ENCODE measurements around the gene ANKRD42.
"Not testable (repeated sequence)": the region's sequence is repeated elsewhere in the genome, so short reads cannot be mapped to it uniquely, and the experiment has no call there.

Gene ANKRD42

DNA sequence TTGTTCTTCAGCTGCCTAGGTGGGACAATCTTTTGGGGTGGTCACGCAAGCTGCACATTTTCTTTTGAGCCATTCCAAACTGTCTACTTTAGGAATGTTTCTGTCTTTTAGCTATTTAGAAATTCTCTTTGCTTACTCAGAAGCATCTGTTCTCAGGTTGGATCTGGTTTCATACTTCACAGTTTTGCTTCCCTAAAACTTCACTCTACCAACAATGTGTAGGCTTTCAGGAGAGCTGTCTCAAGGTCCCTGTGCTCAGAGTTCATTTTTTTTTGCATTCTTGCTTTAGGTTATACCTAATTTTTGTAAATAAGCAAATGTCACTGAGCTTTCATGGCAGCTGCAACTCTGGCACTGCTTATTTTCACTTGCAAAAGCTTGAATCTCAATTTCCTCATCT is 55.9 kb downstream of the ANKRD42 start:
- DNase-seq: no peak

DNA sequence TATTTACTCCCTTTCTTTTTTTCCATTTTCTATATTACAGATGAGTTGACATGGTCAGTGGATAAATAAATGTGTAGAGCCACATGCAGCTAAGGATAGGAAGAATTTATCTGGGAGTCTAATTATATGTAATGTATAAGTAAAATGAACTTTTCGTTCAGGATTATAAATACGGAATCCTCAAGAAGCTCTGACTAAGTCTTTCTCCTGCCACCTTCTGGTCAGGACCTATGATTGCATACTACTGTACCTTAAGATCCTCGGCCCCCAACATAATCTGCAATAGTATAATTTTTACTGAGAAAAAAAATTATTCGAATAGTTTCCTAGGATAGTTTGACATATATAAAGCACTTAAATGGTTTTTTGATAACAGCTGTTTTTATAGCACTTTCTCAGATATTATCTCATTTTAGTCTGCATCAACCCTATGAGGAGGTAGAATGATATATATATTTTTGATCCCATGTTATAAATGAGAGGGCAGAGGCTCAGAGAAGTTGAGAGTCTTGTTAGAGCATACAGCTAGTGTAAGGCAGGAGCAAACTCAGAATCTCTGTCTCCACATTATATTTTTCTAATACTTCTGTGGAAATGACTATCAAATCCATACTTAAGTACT is 56.6 kb downstream of the ANKRD42 start:
- peak; percentile 29 for DNase-seq

DNA sequence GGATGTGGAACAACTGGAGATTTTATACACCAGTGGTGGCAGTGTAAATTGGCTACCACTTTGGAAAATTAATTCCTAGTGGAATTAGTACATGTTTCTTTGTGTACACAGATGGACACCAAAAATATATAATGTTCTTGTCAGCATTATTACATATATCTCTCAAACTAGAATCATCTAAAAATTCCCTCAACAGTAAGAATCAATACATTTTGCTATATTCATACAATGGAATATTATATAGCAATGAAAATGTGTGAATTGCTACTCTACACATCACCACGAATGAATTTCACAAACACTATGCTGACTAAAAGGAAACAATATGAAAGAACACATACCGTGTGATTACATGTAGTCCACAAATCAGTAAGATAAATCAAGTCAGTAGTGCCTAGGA is 58.8 kb downstream of the ANKRD42 start:
- DNase-seq: no peak

DNA sequence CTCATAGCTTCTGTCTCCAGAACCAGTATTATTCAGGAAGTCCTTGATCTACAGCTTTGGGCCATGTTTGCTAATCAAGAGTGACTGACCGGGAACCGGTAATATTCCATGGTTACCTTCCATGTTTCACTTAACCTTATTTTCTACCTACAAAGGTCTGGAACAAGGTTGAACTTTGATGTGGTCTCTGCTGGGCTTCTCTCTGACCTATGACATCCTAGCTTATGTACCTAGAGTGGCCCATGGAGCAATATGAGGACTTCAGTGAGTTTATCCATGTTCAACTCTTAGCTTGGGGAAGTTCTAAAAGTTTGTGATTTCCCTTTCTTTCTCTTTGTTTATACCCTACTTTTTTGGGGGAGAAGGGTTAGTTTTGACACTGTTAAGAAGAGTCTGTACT is 59.4 kb downstream of the ANKRD42 start:
- DNase-seq: no peak

DNA sequence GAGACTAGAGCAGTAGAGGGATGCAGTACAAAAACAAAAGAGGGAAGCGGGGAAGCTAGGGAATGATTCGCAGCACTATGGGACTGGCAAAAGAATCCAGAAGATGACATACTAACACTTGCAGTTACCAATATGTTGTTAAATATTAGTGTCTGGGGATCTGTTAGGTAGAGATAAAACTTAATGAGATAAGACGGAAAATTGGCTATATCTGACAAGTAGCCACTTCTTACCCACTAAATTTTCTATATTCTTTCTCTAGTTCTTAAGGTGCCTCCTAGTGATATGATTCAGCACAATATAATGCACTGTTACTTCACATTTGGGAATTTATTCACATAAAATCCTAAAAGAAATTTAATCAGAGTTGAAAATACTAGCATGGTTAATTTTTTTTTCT is 61.9 kb downstream of the ANKRD42 start:
- DNase-seq: no peak

DNA sequence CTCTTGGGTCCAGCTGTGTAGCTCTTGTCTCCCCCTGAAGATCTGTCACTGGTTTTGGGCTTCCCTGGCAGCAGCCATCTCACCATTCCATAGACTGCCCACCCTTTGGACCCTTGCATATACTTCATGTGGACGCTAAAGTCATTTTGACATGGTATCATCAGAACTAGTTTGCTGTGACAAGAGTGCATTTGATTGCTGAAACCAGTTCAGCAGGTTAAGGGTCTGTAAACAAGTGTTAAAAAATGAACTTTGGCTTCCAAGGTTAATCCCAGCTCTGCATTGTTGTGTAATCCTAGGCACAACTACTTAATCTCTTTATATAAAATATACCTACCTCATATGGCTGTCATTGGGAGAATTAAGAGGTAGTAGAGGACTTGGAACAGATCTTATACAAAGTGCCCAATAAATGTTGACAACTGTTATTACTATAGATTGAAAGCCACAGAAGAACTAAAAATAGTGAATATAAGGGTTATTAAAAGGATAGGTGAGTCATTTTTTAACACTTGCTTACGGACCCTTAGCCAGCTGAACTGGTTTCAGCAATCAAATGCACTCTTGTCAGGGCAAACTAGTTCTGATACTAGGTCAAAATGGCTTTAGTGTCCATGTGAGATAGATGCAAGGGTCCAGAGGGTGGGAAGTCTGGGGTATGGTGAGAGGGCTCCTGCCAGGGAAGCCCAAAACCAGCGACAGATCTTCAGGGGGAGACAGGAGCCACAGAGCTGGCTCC is 63.3 kb downstream of the ANKRD42 start:
- no peak for DNase-seq

DNA sequence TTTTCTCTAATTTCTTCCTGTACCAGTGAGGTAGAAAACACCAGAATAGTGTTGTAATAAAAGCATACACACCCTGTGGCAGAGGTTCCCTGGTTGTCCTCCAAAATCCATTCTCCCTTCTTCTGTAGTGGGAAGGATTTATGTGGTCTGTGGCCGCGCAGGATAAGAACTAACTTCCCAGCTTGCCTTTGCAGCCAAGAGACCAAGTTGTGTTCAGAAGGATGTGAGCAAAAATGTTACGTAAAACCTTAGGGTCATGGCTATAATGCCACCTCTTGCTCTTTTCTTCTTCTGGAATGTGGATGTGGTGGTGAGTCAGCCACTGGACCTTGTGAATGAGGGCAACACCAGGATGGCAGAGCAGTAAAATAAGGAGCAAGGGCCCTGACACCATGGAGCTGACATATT is 64.3 kb downstream of the ANKRD42 start:
- DNase-seq: no peak

DNA sequence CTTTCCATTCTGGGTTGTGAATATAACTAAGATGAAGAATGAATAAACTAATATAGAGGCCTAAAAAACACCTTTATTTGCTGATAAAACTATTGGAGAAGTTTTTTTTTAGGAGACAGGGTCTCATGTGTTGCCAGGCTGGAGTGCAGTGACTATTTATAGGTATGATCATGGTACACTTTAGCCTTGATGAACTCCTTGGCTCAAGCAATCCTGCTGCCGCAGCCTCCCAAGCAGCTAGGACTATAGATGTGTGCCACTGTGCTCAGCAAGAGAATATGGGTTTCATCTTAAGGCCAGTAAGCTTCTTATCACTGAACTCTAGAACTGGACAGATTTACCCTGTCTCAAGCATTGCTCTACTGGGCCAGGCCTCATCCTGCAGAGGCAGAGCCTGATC is 66.0 kb downstream of the ANKRD42 start:
- DNase-seq: no peak

DNA sequence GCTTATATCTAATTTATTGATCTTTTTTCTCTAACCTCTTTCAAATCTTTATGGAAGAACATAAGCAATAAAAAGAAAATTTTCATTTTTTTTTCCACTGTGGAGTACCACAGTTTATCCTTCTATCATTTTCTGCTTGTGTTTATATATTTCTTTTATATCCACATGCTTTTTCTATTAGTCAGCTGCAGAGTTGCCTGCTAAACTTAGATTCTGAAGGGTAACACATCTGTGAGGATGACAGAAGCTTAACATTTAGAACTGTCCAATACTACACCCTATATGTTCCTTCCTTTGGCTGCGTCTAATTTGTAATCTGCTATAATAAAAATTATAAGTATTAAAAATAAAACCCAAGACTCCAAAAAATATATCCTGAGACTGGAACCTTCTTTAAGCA is 71.8 kb downstream of the ANKRD42 start:
- DNase-seq: no peak

DNA sequence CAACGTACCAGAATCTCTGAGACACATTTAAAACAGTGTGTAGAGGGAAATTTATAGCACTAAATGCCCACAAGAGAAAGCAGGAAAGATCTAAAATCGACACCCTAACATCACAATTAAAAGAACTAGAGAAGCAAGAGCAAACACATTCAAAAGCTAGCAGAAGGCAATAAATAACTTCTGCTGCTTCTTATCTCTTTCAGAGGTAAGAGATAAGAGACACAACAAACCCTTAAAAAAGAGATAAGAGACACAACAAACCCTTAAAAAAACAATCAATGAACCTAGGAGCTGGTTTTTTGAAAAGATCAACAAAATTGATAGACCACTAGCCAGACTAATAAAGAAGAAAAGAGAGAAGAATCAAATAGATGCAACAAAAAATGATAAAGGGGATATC is 75.6 kb downstream of the ANKRD42 start:
- DNase-seq: not testable (repeated sequence)

DNA sequence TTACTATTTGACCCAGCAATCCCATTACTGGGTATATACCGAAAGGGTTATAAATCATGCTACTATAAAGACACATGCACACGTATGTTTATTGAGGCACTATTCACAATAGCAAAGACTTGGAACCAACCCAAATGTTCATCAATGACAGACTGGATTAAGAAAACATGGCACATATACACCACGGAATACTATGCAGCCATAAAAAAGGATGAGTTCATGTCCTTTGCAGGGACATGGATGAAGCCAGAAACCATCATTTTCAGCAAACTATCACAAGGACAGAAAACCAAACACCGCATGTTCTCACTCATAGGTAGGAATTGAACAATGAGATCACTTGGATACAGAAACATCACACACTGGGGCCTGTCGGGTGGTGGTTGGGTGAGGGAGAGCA is 78.2 kb downstream of the ANKRD42 start:
- DNase-seq: not testable (repeated sequence)

DNA sequence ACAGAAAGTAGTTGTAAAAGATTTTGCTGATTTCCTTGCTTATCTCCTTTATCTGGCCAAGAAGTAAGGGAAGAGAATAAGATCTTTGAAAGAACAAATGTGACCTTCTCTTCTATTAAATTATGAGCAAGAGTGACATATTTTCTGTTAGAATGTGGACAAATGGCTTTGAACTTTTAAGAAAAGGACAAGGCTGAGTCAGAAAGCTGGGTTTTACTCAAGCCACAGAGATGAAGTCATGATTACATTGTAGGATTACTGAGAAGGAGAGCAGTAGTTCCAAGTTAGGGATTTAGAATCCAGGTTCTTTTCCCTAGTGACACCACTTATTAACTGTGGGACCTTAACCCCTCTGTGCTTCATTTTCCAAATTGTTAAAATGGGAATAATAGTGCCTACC is 79.1 kb downstream of the ANKRD42 start:
- no peak for DNase-seq

DNA sequence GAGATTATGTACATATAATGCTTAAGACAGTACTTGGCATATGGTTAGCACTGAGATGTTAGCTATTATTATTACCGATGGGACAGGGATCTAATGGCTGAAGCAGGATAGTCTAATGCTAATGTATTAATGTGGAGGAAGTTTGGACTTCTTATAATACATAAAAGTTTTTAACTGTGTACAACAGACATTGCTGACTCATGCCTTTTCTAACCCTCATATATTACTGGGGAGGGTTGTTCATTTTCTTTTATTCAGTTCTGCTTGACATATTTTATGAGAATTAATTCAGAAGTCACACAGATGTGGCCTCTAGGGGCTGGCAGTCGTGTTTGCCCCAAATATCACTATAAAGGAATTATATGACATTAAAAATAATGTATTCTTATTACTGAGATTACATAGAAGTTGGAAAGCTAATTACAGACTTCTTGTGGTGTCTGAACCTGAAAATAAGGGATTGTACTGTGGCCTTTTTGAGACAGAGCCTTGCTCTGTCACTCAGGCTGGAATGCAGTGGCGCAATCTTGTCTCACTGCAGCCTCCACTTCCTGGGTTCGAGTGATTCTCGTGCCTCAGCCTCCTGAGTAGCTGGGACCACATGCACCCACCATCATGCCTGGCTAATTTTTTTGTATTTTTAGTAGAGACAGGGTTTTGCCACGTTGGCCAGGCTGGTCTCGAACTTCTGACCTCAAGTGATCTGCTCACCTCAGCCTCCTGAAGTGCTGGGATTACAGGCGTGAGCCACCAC is 82.6 kb downstream of the ANKRD42 start:
- DNase-seq: no peak

DNA sequence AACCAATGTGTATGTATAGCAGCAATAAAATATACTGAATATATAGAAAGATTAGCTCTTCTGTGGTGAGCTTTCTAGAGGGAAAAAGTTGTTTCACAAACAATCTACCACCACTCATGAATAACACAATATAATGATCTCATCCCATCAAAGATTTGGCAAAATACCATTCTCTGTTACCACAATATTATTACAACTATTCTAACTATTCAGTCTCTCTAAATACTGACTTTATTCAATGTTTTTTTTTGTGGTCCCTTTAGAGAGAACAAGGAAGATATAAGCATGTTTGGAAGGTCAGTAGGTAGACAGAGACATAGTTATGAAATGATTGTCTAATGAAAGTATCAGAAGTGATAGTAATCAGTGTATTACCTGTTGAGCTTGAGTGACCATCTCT is 84.8 kb downstream of the ANKRD42 start:
- DNase-seq: no peak

DNA sequence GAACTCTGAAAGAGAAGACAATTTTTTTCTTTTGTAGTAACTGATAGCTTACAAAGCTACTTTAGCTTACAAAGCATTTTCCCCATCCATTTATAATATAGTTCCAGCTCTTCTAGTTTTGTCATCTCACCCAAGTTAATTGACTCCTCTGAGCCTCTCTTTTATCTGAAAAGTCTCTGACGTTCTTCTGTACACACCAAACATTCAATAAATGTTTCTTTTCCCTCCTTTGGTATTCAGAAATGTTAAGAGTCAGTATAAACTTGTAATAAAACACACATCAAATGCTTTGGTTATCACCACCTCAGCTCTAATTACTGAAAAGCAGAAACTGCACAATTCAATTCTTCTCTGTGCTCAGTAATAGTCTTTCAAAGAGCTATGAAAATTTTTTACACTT is 86.7 kb downstream of the ANKRD42 start:
- DNase-seq: no peak

DNA sequence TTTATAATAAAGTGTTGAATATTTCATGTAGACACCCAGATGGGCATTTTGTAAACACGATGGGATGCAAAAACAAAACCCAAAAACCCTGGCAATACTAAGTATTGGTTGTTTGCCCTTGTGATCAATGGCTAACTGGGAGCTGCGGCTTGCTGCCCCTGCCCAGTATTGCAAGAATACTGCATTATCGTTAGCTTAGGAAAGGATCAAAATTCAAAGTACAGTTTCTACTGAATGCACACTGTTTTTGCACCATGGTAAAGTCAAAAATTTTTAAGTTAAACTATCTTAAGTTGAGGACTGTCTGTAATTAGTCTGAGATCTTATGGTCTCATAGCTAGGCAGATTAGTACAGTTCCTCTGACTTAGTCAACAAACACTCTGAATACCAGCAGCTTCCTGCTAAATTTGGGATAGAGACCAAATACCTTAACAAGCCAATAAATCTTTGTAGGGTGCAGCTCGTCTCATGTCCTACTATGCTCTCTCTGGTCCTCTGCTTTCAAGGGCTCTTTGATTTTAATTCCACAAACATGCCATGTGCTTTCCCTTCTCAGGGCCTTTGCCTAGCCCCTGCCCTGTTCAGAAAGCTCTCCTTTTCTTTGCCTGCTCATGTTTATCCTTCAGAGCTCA is 88.7 kb downstream of the ANKRD42 start:
- no peak for DNase-seq

DNA sequence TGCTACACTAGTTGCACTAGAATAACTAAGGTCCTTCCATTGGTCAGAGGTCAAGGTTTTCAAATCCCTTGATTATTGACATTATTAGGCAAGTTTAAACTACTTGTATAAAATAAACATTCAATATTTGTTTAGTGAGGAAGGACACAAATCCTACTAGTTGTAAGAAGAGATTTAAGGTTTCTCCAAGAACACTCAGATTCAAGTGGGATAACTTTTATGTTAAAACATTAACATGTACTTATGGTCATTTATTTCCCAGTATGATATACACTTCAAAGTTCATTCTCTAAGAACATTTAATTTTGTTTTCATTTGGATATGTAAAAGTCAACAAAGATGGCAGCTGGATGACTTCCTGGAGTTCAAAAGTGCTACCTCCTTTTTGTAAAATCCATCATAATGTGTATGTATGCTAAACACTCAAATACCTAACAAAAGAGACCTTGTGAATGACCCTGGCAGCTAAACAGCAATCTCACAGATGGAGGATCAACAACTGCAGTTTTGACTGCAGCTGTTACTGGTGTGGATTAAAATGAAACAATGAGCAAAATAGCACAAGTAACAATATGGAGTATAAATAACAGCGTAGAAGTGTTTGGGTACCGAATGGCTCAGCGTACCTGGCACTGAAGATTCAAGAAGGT is 91.1 kb downstream of the ANKRD42 start:
- peak; percentile 41 for DNase-seq

DNA sequence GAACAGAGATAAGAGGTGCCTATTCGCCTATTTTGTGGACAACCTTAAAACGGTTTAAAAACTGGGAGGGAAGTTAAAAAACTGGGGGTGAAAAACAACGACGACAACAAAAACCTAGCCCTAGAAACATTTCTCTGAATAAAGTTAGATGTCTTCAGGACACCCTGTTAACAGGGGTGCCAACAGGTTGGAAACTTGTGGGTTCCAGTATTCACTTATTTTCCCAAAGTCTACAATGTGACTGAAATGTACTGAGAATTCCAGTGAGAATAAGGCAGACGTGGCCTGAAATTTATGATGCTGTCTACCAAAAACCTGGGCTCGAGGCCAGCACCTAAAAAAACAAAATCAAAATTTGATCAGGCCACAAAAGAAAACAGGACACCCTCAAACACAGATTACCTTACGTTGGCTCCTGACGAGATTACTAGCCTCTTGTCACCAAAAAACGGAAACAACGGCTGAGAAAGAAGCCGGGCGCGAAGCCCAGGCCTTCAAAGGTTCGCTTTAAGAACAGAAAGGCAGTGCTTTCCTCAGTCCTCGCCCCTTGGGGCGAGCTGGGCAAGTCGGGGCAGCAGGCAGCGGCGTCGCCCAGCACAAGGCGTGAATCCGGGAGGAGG is 91.7 kb downstream of the ANKRD42 start:
- no peak for DNase-seq

DNA sequence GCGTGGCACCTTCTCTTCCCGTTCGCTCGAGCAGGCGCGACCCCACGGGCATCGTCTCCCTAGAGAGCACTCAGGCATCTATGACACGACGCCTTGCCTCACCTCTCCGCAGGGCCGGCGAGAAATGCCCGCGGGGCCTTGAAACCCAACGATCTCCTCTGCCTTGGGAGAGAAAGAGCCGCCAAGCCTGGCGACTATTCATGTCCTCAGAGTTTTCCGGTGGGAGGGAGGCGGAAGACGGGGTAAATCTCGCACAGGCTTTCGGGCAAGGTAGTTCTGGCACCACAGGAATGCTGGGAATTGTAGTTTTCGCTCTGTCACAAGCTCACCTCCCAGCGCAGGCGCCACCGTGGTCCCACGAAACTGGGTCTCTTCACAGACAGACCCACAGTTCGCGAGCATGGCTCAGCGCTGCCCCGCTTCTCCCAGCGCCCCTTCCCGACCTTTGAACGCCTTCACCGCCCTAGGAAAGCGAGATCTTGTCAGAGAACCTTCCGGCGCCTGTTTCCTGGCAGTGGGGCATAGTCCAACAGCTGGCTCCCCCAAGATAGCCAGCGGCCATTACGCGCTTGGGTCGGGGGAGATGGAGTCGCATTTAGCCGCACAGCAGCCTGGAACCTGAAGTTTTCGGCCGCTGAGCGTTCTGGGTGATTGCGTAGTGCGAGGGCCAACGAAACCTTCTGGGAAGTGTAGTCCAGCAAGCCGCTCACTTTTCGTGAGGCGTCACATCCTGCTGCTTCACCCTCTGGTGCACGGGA is 92.4 kb downstream of the ANKRD42 start, which contains the start of gene CCDC90B:
Gene CCDC90B (minus strand): TSS at position 597 of the 758 bp plus-strand sequence. CDS start 395 bp downstream, at position 202.
- peak; percentile 98 for DNase-seq

DNA sequence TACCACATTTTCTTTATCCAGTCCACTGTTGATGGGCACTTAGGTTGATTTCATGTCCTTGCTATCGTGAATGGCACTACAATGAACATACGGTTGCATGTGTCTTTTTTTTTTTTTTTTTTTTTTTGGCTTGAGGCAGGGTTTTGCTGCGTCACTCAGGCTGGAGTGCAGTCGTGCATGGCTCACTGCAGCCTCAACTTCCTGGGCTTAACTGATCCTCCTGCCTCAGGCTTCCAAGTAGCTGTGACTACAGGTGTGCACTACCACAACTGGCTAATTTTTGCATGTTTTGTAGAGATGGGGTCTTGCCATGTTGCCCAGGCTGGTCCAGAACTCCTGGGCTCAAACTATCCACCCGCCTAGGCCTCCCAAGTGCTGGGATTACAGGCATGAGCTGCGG is 94.1 kb downstream of the ANKRD42 start:
- no peak for DNase-seq

DNA sequence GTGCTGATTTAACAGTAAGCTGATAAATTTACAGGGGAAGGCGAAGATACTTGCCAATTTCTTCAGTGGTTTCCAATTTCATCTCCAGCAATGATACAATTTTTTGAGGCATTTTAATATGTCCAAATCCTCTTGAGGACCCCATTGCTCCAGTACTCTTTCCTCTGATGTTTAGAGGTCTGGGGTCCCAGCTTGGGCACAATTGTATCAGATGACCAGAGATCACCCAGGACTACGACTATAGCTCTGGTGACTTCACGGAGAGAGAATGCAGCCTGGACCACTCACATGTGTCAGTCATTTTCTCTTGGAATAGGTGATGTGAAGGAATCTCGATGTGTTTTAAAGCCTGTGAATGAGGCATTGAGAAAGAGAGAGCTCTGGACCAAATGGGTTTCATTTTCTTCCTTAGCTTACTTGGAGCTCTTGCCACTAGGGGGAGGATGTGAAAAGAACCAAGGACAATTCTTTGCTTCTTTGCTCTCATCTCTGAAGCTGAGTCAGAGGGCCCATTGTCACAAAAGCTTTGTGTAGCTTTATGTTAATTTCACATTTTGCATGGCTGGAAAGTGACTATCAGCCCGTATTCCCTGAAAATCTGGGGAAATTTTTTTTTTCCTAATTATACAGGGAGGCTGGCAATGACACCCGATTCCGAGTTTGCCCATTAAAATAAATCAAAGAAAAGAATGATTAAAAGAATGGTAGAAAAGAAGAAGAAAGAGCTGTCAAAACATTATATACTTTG is 99.4 kb downstream of the ANKRD42 start:
- no peak for DNase-seq
